SK-N-MC (cell line): Measurements from ENCODE around the gene MIPEP.

ENCODE experiments used
- EZH2 ChIP-seq: fragments of 200-600 bp; sonication (generic); IDR thresholded peaks from one replicate; pipeline ENCODE4 v1.6.1; 2017; ENCODE audit warnings: antibody characterized with exemption
- POLR2AphosphoS5 ChIP-seq: IDR thresholded peaks from 2 replicates; pipeline ENCODE4 v1.6.1; 2012; ENCODE audit warnings: mild to moderate bottlenecking, low read depth, low read length, borderline replicate concordance

DNA sequence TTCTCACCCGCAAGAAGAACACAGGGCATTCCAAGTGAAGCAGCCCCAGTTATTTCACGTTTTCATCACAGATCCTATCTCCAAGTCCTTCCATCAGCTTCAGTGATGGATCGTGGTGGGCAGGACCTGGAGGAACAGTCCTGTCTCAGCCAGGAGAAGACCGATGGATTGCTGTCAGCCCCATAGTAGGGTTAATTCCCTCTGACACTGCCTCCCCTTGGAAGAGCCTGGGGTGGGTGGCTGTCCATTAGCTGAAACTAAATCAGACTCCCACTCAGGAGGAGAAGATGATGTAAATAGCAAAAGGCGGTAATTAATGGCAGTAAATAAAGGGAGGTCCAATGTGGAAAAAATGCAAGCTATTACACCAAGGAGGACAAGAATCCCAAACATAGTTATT is 188.0 kb downstream of the MIPEP start:
- TF ChIP-seq POLR2AphosphoS5 (no peak), EZH2 (no peak)
